GM12801 (cell line): ENCODE results near the gene PLP2.

ENCODE experiments used
- TF ChIP-seq, protein P1 (sequence below): IDR thresholded peaks from one replicate; pipeline ENCODE4 v1.5.1; 2011; ENCODE audit warnings: control low read depth; ENCODE audit not compliant: insufficient read length; ENCODE audit errors: extremely low read depth

The PLP2 gene

GRCh38 chrX:49206543-49206942, 34.8 kb downstream of the PLP2 start:
- TF ChIP-seq, protein P1, sequence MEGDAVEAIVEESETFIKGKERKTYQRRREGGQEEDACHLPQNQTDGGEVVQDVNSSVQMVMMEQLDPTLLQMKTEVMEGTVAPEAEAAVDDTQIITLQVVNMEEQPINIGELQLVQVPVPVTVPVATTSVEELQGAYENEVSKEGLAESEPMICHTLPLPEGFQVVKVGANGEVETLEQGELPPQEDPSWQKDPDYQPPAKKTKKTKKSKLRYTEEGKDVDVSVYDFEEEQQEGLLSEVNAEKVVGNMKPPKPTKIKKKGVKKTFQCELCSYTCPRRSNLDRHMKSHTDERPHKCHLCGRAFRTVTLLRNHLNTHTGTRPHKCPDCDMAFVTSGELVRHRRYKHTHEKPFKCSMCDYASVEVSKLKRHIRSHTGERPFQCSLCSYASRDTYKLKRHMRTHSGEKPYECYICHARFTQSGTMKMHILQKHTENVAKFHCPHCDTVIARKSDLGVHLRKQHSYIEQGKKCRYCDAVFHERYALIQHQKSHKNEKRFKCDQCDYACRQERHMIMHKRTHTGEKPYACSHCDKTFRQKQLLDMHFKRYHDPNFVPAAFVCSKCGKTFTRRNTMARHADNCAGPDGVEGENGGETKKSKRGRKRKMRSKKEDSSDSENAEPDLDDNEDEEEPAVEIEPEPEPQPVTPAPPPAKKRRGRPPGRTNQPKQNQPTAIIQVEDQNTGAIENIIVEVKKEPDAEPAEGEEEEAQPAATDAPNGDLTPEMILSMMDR: no peak

- TF ChIP-seq, protein P1: no peak
These were observed 36.7 kb downstream of the PLP2 start for GRCh38 chrX:49208399-49208798.

GRCh38 chrX:49209434-49210251, 37.9 kb downstream of the PLP2 start:
- TF ChIP-seq, protein P1: no peak

DNA sequence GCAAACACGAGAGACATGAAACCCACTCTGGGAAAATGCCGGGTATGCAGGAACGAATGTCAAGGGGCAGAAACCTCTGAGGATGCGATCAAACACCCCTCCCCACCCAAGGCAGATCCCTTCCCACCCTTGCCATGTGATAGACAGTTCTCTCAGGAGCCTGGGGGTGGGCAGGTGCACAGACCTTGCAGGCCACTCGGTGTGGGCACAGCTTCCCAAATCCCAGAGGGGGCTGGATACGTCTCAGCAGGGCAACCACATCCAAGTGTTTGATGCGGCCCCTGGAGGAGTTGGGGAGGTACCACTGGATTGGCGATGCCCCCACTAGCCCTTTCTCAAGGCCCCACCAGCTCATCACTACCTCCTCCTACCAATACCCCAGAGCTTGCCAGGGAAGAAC, 38.7 kb downstream of the PLP2 start:
- TF ChIP-seq, protein P1: no peak

DNA sequence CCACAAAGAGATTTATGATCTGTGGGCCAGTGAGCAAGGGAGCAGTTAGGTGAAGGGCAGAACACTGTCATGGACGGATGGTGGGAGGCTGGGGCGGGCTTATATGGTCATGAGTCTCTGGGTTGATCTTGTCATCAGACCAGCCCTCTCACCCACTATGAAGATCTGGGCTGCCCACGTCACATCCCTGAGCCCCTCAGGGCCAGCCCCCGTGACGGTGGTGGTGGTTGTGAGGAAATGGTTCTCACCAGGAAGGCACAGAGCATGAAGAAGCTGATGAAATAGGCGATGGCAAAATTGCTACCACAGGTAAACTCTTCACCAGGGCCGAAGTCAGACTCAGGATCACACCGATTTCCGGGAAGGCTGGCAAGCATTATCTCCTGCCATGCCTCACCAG, 39.4 kb downstream of the PLP2 start:
- TF ChIP-seq, protein P1: no peak

GRCh38 chrX:49212209-49212608, 40.5 kb downstream of the PLP2 start:
- TF ChIP-seq, protein P1: no peak

DNA sequence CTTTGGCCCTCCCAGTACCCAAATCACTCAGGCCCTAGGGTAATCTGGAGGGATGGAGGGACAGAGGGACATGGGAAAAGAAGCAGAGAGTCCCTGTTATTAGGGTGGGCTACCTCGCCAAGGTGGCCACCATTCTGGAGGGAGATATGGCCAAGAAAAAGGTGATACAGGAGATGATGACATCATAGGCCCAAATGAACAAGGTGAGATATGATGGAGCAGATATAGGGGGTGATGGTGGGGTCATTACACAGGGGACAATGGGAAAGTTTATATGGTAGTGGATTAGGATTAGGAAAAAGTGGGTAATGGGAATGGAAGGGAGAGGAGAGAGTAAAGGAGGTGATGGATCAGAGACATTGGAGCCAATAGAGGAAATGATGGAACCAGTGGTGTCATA, 41.2 kb downstream of the PLP2 start:
- TF ChIP-seq, protein P1: no peak
